Activated CD8-positive, alpha-beta memory T cell treated with anti-CD3 and anti-CD28 coated beads for 48 hours (primary cell): ENCODE measurements around the gene SMAD5.

ENCODE experiments used
- DNase-seq, 3 experiments: peaks; one replicate each; pipeline ENCODE4 v3.0.0-alpha.2; 2020; ENCODE audit warnings: low read depth in 2 of 3, low spot score in 2 of 3

The SMAD5 gene

GRCh38 chr5:136153581-136154236, 21.1 kb downstream of the SMAD5 start:
- no peak for DNase-seq

- no peak for DNase-seq
Measured at GRCh38 chr5:136155078-136155477, 22.4 kb downstream of the SMAD5 start.

GRCh38 chr5:136155761-136156160, 23.1 kb downstream of the SMAD5 start:
- DNase-seq = no peak

DNA sequence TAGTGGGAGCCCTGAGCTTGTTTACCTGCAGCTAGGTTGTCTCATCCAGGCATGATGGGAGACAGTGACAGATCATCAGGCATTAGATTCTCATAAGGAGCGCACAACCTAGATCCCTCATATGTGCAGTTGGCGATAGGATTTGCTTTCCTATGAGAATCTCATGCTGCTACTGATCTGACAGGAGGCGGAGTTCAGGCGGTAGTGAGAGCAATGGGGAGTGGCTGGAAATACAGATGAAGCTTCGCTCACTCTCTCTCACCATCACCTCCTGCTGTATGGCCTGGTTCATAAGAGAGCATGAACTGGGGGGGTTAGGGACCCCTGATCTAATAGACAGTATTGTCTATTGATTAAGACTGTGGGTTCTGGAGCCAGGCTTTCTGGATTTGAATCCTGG, 24.9 kb downstream of the SMAD5 start:
- DNase-seq = no peak

DNA sequence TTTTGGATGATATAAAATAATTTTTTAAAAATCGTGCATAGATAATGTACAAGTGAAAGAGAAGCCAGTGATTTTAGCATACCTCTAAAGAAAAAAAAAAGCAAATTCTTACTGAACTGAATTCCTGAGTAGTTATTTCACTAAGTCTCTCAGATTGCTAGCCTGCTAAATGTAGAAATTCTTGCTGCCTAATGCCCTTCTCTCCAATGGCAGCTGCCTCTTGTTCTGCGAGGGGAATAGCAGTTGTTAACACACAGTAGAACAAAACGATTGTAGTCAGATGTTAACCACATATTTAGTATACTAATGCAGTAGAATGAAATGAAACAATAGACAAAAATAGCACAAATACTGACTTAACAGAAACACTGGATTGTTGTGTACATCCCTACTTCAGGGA, 26.8 kb downstream of the SMAD5 start:
- no peak for DNase-seq

DNA sequence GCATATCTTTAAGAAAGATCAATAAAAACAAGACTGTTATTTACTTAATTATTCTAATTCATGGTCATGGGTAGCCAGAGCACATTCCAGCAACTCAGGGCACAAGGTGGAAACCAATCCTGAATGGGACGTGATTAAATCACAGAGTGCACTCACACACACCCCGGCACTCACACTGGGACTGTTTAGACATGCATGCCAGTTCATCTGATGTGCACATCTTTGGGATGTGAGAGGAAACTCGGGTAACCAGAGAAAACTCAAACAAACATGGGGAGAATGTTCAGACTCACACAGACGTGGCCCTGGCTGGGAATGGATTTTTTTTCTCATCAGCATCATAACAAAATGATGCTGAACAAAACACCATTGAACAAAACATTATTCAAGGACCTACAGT, 29.4 kb downstream of the SMAD5 start:
- DNase-seq = no peak

DNA sequence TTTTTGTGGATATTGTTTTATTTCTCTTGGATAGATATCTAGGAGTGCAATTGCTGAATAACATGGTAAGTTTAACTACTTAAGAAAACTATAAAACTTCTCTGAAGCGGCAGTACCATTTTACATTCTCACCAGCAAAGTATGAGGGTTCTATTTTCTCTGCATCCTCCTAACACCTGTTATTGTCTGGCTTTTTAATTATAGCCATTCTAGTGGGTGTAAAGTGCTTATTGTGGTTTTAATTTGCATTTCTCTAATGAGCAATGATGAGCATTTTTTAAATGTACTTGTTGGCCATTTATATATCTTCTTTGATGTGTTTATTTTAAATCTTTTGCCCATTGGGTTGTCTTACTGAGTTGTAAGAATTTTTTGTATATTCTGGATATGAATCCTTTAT, 31.6 kb downstream of the SMAD5 start:
- no peak for DNase-seq

GRCh38 chr5:136166909-136167308, 34.3 kb downstream of the SMAD5 start:
- DNase-seq = no peak

DNA sequence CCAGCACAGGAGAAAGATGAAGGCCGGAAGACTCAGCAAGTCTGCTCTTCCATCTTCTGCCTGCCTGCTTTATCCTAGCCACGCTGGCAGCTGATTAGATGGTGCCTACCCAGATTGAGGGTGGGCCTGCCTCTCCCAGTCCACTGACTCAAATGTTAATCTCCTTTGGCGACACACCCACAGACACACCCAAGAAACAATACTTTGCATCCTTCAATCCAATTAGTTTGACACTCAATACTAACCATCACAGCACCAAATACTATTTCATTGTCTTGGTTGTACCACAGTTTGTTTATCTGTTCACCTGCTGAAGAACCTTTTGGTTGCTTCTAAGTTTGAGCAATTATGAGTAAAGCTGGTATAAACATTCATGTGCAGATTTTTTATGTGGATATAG, 36.6 kb downstream of the SMAD5 start:
- no peak for DNase-seq

- no peak for DNase-seq
Measured at GRCh38 chr5:136174021-136174659, 41.5 kb downstream of the SMAD5 start.

GRCh38 chr5:136182618-136183017, 50.0 kb downstream of the SMAD5 start:
- no peak for DNase-seq

GRCh38 chr5:136185974-136186665, 53.5 kb downstream of the SMAD5 start:
- no peak for DNase-seq

DNA sequence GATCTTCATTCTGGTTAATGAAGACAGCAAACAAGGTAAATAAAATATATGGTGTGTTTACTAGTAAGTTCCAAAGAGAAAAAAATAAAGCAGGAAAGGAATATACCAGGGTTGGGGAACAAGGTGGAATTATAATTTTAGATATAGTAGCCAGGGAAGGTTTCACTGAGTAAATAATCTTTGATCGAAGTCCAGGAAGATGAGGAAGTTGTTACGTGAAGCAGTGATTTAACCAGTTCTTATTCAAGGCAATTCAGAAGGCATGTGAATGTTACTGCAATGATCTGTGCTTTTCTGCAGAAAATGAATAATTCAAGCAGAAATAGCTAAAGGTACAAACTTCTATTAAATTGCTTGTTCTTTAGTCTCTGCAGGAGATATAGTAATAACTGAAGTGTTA, 54.2 kb downstream of the SMAD5 start:
- no peak for DNase-seq

GRCh38 chr5:136188859-136189258, 56.2 kb downstream of the SMAD5 start:
- DNase-seq = no peak

- DNase-seq = no peak
Measured at GRCh38 chr5:136190091-136190720, 57.6 kb downstream of the SMAD5 start.

- DNase-seq = no peak
Measured at GRCh38 chr5:136190904-136191303, 58.3 kb downstream of the SMAD5 start.

- no peak for DNase-seq
Measured at GRCh38 chr5:136191304-136192014, 58.8 kb downstream of the SMAD5 start.

DNA sequence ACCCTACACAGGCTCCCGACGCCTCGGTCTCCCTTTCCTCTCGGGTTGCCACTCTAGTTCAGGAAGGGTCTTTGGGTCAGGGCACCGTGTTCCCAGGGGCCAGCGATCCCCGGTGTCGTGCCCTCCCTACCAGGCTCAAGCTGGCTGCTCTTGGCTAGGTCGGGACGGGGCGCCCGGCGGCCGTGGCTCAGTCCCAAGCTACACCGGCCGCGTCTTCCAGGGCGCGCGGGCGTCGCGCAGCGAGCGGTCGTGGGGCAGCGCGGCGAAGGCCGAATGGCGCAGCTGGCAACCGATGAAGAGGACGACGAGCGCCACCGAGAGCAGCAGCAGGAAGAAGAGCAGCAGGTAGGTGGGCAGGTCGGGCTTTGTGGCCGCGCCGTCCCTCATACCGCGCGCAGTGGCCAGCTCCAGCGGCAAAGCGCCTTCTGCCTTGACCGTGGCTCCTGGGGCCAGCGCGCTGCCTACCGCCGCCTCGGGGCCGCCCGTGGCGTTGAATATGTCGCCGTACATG, 59.4 kb downstream of the SMAD5 start:
- no peak for DNase-seq

DNA sequence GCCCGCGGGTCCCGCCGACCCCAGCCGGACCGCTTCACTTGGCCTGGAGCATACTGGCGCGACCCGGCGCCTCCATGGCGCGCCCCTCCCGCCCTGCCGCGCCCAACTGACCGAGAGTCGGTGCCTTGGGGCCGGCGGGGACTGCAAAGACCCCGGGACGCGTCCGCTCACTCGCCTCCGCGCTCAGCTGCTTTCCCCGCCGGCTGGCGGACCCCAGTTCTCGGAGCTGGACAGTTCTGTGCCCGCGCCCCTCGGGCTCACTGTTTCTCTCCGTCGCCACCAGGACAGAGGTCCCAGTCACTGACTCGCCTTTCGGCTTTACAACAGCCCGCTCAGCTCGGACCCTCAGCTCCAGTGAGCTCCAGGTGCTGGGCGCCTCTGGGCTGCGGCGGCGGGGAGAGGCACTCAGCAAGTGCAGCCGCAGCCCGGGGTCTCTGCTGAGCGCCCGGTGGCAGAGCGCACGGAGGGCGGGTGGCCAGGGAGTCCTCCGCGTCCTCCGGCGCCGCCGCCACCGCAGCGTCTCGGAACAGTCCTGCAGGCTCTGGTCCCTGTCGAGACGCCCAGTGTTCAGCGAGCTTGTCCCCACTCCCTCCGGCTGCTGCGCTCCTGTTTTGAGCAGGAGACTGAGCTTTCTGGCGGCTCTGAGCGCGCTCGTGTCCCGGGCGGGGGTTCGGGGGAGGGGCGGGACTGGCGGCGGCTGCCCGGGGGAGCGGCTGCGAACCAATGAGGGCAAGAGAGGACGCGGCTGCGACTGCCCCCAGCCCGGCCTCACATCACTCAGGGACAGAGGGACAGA, 60.1 kb downstream of the SMAD5 start, which contains the start of gene SMIM32:
SMIM32 (minus strand) TSS at position 637 of the 796 bp plus-strand sequence. CDS start 638 bp downstream, outside the sequence.
- no peak for DNase-seq

GRCh38 chr5:136193322-136193935, 60.8 kb downstream of the SMAD5 start:
- no peak for DNase-seq
